ENCODE data around the gene TUT1.
"Not testable (repeated sequence)": the region's sequence is repeated elsewhere in the genome, so short reads cannot be mapped to it uniquely, and the experiment has no call there.

The TUT1 gene

DNA sequence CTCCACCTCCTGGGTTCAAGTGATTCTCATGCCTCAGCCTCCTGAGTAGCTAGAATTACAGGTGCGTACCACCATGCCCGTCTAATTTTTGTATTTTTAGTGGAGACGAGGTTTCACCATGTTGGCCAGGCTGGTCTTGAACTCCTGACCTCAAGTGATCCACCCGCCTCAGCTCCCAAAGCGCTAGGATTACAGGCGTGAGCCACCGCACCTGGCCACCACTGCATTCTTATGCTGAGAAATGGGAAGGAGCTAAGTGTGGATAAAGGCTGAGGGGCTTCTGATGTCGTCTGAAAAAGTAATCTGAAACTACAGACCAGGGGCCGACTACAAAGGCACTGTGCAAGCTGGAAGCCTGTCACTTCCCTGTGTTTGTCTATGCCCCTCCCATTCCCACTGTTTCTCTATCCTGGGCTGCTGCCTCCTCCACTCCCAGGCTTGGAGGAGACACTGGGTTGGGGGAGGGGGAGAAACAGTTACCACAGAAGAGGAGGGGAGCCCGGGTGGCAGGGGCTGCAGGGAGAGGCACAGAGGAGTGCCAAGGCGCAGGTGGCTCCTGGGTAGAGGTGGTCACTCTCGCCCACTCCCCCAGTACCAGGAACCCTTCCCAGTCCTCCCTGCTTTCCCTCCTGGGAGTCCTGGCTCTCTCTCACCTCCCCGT is 13.3 kb upstream of the TUT1 start:
- no peak for FAIRE-seq

DNA sequence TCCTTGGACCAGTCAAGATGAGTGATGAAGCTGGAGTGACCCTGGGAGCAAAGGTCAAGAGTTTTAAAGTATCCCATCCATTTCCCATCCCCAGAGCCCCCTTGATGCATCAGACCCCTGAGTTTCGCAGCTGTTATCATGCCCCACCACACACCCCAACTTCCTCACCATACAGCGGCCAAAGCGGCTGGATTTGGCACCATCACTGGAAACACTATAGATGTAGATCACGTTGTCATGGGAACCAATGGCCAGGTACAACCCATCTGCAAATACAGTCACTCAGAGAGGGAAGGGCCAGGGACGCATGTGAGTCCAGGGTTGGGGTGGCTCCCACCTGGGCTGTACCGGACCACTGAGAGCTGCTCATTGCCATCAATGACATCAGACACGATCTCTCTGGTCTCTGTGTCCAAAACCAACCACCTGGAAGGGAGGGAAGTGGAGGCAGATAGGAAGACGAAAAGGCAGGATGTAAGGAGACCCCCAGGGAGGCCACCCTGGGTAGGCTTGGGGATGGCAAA is 12.5 kb upstream of the TUT1 start:
- no peak for FAIRE-seq
- DNase-seq (ENCODE audit: insufficient read length, low spot score), result no peak

More for the DNA sequence above, 13.3 kb upstream of the TUT1 start:
- DNase-seq (ENCODE audit: insufficient read length, low spot score), result no peak

DNA sequence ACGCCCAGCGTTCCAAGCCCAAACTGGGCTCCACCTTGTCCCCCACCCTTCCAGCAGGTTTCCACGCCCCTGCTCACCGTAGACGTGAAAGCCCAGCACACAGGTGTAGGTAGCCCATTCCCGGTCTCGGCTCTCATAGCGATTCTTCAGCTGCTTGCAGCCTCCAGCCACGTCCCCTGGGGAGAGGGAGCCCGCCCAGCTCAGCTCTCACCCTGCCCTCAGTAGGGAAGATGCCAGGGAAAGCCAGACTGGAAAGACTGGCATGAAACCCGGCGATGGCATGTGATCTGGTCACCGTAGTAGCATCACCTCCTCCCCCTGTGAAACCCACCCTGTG is 11.7 kb upstream of the TUT1 start:
- FAIRE-seq, result no peak
- DNase-seq (ENCODE audit: insufficient read length, low spot score), result no peak

DNA sequence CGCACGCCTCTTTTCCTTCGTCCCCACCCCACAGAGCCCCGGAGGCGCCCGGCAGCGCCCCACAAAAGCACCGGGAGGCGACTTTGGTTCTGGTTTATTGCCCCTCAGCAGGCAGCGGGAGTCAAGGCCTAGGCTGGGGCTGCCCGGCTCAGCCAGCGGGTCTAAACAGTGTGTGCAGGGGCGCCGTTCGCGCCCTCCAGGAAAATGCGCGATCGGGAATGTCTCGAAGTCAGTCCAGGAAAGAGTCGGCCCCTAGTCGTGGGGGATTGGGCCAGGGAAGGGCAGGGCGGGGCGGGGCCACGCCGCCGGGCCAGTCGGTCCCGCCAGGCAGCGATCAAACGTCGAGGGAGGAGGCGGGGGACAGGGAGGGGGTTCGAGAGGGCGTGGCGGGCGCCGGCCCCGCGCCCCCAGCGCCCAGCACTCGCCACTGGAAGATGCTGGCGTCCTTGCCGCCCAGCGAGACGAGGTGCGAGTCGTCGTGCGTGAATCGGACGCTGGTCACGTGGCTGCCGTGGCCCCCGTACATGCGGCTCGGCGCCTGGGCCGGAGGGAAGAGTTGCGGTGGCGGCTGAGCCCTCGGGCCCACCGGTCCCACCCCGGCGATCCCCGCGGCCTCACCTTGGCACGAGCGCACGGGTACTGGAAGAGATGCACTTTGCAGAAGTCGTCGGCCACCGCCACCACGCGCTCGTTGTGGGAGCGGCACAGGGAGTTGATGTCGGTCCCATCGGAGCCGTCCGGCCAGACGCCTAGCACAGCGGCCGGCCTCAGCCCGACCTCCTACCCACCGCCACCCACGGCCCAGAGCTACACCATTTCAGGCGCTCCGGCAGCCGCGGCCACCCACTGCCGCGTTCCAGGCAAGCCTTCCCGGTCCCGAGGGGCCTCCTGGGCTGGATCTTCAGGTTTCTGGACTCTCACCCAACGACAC is 11.1 kb upstream of the TUT1 start:
- no peak for DNase-seq (ENCODE audit: insufficient read length, low spot score)
- no peak for FAIRE-seq

DNA sequence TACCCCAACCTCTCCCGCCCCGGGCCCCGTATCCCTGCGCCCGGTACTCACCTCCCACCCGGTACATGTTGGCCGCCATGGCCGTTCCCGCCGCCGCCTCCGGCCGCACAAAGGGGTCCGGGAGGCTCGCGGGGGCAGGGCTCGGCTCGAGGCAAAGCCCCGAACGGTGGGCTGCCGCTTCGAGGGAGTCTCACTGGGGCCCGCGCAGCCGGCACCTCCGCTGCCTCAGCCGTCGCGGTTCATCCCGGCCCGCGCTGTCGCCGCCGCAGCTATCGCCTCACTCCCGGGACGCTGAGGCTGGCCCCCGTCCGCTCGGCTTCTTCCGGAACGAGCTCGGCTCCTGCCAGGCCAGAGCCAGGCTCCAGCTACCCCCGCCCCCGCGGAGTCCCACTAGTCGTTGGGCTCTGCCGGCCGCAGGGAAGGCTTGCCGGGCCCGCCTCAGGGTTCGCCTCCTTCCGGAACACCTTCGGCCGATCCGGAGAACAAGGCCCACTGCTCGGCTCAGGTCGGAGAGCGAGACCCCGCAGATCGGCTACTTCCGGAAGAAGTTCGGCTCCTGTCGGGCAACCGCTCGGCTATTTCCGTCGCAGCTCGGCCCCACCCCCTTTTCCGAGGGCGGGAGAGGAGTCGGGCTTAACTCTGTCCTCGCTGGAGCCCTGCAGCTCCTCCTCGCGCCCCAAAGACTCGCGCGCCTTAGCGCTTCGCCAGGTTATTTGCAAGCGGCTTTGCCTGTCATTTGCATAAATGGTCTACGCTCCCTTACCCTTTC is 10.2 kb upstream of the TUT1 start, which contains the start of gene MTA2:
TSS of gene MTA2 (minus strand) at position 494 of the 769 bp plus-strand sequence. CDS start at position 79, 415 bp downstream.
- DNase-seq (ENCODE audit: insufficient read length, low spot score), result peak; percentile 98
- peak; percentile 96 for FAIRE-seq

DNA sequence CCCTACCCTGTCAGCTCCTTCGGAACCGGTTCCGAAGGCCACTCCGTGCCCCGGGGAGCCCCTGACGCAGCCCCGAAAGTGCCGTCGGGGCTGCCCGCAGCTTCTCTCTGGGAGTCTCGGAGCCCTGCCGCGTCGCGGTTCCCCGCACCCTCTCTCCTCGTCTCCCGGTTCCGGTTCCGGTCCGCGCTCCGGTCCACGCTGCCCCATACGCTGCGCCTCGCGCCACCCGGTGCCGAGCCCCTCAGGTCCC is 9.7 kb upstream of the TUT1 start:
- DNase-seq (ENCODE audit: insufficient read length, low spot score), result no peak
- FAIRE-seq, result no peak

DNA sequence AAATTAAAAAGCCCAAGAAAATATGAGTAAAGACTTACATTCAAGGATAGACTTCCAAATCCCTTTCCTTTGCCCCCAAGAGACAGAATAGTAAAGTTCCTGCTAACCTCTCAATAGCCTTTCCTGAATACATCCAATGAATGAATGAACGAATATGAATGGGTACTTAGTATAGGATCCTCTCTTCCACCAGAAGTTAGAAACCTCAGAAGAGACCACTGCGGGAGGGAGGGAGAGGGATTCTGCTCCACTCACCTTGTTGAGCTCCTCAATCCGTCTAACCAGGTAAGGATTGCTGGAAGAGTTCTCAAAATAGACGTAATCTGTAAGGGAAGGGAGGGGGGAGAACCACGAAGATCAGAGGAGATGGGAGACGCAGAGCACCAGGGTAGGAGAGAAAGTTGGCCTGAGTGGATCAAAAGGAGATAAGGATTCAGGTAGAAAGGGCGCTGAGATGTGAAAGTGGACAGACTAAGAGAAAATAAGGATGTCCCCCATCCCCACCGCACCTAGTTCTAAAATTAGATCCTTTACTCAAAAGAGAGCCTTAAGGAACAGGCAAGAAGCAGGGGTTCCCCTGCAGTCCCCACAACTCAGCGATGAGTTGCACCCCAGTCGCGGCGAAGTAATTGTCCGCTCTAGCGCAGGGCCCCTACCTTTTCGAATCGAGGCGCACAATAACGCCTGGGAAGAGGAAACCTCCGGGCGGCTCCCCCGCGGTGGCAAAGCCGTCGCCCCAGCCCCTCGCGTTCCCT is 9.2 kb upstream of the TUT1 start:
- FAIRE-seq (no peak), DNase-seq (ENCODE audit: insufficient read length, low spot score) (no peak)

DNA sequence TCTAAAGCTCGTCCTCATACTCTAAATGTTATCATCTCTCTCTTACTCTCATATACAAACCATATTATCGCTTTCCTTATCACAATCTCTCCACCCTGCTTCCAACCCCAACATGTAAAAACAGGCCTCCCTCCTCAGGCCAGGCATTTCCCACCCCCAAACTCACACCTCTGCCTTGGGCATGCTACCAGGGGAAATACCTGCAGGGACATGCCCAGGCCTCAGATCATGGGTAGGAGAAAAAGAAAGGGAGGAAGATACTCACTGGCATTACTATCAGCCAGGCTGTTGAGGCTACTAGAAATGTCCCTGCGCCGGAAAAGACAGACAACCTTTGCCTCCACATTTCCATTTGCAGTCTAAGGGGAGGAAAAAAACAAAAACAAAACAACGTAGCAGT is 8.6 kb upstream of the TUT1 start:
- FAIRE-seq, result peak; percentile 21

DNA sequence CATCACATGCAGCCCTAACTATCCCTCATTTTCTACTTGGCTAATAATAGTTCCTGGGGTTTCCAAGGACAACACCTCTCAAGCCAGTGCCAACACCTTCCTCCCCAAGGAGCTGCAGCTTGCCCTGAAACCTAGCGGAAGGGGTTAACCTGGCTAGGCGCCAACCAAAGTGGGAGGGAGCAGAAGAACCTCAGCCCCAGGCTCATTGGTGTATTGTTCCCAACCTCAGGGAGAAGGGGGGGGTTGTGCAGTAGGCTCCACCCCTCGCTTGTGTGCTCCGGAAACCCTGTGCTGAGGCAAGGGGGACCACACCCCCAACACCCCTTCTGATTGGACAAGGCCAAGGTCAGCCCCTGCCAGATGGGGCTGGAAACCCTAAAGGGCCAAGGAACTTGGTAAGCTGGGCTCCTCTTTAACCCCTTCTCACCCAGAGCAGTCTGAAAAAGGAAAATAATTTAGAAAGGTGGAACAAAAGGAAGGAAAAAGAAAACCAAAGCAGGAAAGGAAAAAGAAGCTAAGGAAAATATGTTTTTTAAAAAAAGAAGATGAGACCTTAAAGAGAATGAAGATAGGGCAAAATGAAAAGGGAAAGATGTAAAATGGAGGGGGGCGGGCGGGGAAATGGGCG is 7.9 kb upstream of the TUT1 start:
- DNase-seq (ENCODE audit: insufficient read length, low spot score) (peak; percentile 91), FAIRE-seq (peak; percentile 96)

More for the DNA sequence above, 8.6 kb upstream of the TUT1 start:
- no peak for DNase-seq (ENCODE audit: insufficient read length, low spot score)

DNA sequence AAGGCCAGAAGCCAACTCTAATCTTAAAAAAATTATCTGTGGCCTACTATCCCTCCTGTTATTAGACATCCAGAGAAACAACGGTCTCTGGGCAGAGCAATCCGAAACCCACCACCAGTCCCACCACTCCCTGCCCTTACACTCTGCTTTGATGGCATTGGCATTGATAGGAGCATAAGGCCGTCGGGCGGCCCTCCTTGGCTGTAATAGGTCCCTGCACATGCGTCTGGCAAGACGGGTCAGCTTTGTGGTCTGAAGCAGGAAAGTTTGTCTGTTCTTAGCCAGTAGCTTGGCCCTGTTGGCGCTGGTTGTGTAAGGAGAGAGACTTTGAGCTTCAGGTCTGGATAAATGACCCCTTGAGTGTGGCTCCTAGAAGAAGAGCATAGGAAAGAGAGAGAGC is 3.8 kb upstream of the TUT1 start:
- no peak for FAIRE-seq

DNA sequence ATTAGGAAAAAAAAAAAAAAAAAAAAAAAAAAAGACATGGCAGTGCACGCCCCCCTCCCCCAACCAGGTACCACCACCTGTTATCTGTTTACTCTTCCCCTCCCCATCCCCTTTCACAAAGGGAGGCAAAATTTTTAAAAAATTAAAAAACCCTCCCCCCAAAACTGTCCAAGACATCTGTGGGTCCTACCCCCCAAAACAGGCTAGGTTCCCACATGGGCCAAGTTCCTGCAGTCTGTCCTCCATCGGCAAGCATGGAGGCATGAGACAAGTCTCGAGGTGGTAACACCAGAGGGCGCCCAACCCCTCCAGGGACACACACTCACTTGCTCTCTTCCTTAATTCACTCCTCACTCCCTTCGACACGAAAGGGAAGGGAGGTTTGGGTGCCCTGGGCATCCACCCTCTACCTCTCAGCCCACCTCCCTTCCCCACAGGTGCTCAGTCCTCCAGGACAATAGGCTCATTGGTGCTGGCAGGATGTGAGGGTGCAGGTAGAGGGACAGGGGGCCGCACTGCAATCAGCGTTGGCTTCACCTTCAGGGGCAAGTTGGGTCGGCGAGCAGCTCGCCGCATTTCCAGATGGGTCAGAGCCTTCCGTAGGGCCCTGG is 2.2 kb upstream of the TUT1 start:
- no peak for DNase-seq (ENCODE audit: insufficient read length, low spot score)
- FAIRE-seq, result peak; percentile 71

More for the DNA sequence above, 3.8 kb upstream of the TUT1 start:
- DNase-seq (ENCODE audit: insufficient read length, low spot score), result no peak

DNA sequence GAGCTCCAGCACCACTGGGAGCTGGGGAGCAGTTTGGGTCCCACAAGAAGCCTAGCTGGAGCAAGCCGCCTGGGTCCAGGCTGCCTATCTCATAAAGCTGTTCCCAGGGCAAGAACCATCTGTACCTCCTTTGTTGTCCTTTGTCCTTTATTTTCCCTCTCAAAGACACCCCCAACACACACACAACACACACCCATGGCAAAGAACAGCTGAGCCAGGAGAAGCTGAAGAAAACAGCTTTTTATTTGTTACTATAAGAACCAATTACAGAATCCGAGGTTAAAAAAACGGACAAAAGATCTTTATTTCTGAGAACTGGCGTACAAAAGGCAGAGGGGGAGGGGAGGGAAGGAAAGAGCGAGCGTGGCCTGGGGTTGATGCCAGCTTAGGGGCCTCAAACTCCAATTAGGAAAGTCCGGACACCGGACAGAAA is 1.7 kb upstream of the TUT1 start:
- no peak for DNase-seq (ENCODE audit: insufficient read length, low spot score)
- FAIRE-seq, result no peak

DNA sequence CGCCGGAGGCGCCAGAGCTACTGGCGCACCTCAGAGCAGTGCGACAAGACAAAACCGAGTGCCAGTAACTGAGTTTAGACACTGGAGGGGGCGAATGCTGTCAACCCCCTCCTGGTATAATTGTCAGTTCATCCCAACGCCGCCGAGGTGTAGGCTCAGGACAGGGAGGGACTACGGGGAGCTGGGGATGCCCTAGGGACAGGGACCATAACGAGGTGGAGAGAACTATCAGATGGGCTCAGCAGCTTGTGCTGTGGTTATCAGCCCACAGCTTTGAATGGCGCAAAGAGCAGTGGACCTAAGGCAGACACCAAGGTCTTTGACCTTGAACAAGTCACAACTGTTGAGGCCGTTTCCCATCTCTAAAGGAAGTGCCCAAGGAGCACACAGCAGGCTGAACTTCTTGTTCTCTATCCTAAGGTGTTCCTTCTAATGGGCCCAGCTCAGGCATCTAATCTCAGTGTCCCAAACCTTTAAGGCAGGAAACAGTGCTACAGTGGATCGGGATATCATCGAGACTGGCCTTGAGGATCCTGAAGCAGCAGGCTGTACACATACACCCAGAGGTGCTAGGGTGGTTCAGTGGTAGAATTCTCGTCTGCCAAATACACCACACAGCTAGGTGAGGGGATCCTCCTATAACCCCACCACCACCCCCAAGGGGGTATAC is 958 bp upstream of the TUT1 start:
- DNase-seq (ENCODE audit: insufficient read length, low spot score) (no peak), FAIRE-seq (no peak)

DNA sequence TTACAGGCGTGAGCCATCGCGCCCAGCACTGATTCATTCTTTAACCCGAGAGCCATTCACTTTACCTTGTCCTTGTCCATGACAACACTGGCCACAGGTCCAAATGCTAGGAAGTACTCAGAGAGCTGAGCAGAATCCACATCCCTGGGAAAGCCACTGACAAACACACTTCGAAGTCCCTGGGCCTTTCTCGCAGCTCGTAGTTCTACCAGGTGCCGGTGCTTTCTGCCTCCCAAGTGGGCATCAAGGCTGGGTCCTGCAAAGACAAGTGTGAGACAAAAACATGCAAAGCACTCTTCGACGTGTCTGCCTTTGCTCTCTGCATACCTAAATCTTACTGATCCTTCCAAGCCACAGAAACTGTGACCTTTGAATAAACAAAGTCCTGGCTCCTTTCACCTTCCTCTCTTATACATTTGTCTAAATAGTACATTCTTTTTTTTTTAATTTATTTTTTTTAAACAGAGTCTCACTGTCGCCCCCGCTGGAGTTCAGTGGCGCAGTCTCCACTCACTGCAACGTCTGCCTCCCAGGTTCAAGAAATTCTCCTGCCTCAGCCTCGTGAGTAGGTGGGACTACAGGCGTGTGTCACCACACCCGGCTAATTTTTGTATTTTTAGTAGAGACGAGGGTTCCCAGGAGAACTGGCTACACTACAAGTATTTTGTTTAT is 2.2 kb downstream of the TUT1 start:
- no peak for FAIRE-seq

DNA sequence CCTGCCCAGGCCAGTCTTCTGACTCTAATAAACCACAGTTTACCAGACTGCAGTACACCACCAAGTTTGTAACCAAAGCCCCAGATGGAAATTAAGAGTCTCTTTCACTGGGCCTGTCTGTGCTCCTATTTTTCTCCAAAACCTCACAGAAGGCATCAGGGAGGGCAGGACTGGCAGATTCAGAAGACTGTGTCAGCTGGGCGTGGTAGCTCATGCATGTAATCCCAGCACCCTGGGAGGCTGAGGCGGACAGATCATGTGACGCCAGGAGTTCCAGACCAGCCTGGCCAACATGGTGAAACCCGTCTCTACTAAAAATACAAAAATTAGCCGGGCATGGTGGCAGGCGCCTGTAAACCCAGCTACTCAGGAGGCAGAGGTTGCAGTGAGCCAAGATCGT is 6.0 kb downstream of the TUT1 start:
- not testable (repeated sequence) for DNase-seq (ENCODE audit: insufficient read length, low spot score); FAIRE-seq

More for the DNA sequence above, 2.2 kb downstream of the TUT1 start:
- DNase-seq (ENCODE audit: insufficient read length, low spot score), result no peak

DNA sequence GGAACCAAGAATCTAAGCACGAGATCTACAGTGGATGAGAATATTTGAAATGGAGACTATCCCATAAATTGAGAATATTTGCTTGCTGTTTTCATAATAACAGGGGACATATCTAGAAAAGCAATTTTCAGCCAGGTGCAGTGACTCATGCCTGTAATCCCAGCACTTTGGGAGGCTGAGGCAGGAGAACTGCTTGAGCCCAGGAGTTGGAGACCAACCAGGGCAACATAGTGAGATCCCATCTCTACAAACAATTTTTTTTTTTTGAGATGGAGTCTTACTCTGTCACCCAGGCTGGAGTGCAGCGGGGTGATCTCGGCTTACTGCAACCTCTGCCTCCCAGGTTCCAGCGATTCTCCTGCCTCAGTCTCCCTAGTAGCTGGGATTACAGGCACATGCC is 9.6 kb downstream of the TUT1 start:
- not testable (repeated sequence) for FAIRE-seq

DNA sequence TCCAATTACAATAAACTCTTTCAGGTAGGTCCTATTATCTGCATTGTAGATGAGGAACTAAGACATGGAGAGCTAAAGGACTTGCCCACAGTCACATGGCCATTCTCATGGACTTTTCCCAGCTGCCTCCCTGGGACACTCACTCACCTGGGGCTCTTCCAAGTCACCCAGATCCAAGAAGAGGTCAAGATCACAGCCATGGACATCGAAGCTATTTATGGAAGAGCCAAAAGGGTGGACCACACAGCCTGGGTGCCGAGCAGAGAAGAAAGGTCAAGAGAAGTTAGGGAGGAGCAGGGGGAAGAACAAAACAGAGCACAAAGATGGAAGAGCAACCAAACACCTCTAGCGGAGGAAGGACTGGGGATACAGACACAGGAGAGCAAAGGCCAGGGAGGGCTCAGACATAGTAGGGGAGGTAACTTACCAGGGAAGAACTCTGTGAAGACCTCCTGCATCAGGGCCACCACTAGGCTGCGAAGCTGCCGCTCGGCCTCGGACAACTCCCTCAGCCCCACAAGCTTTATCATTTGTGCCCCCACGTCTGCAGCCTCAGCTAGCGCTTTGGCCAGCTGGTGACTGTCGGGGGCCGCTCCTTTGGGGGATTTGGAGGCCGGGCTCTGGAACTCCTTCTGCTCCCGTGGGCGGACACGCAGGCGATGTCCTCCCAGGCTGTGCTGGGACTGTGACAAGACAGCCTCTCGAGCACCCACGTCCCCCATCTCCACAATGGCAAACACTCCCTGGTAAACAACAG is 10.2 kb downstream of the TUT1 start:
- FAIRE-seq, result no peak
- no peak for DNase-seq (ENCODE audit: insufficient read length, low spot score)

More for the DNA sequence above, 9.6 kb downstream of the TUT1 start:
- DNase-seq (ENCODE audit: insufficient read length, low spot score), result not testable (repeated sequence)

DNA sequence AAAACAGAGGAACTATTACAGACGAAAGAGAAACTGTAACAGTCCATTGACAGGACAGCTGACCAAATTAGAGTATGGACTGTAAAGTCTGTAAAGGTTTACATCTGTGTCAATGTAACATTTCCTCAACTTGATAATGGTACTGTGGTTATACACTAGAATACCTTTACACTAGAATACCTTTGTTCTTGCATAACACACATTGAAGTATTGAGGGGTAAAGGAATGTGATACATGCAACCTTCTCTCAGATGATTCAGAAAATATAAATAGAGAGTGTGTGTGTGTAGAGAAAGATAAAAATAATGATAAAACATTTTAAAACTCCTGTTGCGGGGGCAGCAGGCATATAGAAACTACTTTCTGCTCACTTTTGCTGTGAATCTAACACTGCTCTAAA is 12.1 kb downstream of the TUT1 start:
- FAIRE-seq (no peak), DNase-seq (ENCODE audit: insufficient read length, low spot score) (no peak)
